Fibroblast of pulmonary artery (primary cell): ENCODE data around the gene ITGB3.

Experiments
- DNase-seq: peaks from one replicate; pipeline ENCODE4 v3.0.0-alpha.2; 2010; ENCODE audit warnings: low read depth
- H3K4me3 ChIP-seq: replicated peaks from 2 replicates; pipeline ENCODE4 v1.5.1; 2011; ENCODE audit warnings: low read depth, mild to moderate bottlenecking, control low read depth, low read length, moderate library complexity
- TF ChIP-seq, protein P1 (sequence below): IDR thresholded peaks from 2 replicates; pipeline ENCODE4 v1.5.1; 2011; ENCODE audit warnings: mild to moderate bottlenecking, control low read depth, low read length, inconsistent platforms; ENCODE audit errors: missing control alignments

Gene ITGB3

DNA sequence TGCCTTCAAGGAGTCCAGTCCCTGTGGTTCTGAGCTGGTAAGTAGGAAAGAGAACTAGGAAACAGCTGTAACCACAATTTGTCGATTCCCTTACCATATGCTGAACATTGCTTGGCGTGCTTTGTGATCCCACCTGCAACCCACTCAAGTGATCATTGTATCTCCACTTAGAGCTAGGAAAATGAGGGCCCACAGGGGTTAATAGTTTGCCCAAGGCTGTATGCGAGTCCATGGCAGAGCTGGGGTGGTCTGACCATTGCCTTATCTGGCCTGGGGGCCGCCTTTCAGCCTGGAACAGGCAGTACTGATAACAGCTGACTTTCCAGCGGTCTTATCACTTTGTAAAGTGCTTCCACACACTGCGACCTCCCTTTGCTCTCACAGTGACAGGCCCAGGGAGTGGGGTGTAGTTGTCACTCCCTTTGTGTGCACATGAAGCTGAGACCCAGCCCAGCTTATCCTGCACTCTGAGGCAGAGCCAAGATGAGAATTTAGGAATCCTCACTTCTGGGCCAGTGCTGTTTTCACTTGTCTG lies 34.7 kb upstream of the ITGB3 start:
- no peak overlapping the region for H3K4me3 ChIP-seq
- DNase-seq = no peak
- TF ChIP-seq, protein P1, sequence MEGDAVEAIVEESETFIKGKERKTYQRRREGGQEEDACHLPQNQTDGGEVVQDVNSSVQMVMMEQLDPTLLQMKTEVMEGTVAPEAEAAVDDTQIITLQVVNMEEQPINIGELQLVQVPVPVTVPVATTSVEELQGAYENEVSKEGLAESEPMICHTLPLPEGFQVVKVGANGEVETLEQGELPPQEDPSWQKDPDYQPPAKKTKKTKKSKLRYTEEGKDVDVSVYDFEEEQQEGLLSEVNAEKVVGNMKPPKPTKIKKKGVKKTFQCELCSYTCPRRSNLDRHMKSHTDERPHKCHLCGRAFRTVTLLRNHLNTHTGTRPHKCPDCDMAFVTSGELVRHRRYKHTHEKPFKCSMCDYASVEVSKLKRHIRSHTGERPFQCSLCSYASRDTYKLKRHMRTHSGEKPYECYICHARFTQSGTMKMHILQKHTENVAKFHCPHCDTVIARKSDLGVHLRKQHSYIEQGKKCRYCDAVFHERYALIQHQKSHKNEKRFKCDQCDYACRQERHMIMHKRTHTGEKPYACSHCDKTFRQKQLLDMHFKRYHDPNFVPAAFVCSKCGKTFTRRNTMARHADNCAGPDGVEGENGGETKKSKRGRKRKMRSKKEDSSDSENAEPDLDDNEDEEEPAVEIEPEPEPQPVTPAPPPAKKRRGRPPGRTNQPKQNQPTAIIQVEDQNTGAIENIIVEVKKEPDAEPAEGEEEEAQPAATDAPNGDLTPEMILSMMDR = no peak

DNA sequence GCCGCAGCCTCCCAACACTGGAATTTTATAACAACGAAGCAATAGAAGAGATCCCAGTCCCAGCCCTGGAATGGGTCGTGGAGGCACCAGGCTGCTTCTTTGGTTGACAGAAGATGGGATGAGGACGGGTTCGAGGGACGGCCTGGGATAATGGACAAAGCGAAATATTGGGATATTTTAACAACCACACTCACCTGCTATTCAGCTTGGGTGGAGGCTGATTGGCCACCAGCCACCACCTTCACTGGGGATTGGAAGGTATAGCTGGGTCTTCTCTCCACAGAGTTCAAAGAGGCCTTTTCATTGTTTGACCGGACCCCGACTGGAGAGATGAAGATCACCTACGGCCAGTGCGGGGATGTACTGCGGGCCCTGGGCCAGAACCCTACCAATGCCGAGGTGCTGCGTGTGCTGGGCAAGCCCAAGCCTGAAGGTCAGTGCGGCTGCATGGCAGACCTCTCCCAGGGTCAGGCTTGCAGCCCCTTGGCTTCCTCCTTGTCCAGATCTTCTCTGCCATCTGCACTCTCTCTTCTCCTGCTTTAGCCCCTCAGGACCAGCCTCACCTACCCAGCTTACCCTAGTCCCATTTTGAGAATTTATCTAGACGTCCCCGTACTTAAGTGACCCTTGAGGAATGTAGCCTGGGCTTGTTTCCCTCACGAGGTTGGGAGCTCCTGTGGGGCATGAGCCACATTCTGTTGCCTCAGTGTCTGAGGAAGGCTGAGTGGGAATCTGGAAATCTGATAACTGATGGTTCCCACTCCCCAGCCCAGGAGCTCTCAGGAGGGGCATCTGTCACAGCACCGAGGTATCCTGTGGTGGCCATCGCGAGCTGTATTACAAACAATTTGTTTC lies 33.8 kb upstream of the ITGB3 start:
- no peak overlapping the region for H3K4me3 ChIP-seq
- DNase-seq = no peak
- TF ChIP-seq, protein P1 = no peak

DNA sequence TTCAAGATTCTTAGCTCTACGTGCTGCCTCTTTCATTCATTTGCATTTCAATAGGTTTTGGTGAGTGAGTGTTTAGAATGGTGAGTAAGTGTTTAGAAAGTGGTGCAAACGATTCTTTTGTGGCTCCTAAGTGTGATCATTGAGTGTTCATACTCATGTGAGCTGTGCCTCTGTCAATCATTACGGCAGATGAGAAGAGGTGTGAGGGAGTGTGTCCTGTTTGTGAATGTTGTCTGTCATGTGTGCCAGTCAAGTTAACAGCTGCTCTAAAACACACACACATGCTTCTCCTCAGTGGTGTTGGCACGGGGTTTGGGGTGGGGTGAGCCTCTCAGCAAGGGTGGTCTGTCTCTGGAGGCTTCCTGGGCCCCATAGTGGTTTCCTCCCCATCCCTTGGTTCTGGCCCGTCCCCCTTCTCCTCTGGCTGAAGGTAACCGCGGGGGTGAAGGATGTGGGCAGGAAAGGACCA lies 33.1 kb upstream of the ITGB3 start:
- TF ChIP-seq, protein P1 = no peak
- no peak for DNase-seq
- H3K4me3 ChIP-seq = no peak overlapping the region

DNA sequence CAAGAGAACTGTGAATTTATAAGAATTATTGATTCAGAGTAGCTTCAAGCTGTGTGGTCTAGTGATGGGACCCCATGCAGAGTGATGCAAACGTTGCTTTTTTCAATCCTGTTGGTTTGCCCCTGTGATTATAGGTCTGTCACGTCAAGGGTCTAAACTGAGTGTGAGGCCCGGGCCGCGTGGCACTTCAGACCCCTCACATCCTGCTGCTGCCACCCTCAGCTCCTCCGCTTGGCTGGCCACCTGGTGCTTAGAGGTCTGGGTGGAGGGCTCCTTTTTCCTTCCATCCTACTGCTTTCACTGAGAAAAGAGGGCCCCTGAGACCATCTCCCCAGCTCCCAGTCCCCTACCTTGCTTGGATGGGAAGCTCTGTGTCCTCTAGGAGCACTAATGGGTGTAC lies 32.5 kb upstream of the ITGB3 start:
- TF ChIP-seq, protein P1 = no peak
- H3K4me3 ChIP-seq = no peak overlapping the region
- no peak for DNase-seq

DNA sequence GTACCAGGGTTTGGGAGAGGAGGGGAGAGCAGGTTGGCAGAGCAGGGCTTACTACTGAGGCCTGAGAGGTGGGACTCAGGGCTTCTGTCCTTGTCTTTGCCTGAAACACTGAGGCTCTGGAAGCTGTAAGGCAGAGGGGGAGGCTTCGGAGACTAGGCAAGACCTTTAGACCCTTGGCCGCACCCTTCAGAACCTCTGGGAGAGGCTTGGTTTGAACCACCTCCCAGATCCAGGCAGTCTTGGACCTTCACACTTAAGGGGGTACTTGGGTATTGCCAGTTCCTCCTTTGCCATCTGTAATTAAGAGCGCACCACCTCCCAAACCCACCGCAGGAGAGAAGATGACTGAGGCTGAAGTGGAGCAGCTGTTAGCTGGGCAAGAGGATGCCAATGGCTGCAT lies 31.6 kb upstream of the ITGB3 start:
- no peak overlapping the region for H3K4me3 ChIP-seq
- DNase-seq = no peak
- TF ChIP-seq, protein P1 = no peak

DNA sequence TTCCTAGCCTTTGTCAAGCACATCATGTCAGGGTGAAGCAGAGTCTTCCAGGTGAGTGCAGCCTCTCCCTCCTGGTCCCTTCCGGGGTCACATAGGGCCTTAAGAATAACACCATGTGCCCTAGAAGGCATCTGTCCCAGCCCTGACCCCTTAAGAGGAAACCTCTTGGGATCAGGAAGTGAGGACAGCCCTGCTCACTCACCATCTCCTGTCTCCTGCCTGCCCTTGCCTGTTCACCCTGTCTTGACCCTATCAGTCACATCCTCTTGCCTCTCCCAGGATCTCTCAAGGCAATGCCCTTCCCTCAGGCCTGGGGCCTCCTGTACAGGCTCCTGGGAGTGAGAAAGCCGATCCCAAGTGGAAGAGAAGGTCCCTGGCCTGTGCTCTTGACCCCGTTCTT lies 30.6 kb upstream of the ITGB3 start:
- DNase-seq = no peak
- TF ChIP-seq, protein P1 = no peak
- no peak overlapping the region for H3K4me3 ChIP-seq
